HG03045 (cell line): ENCODE data around the gene SRPK2.
"Not testable (repeated sequence)": the region's sequence is repeated elsewhere in the genome, so short reads cannot be mapped to it uniquely, and the experiment has no call there.

Experiments used
- ATAC-seq: cut with Tn5 transposase; IDR thresholded peaks from one replicate; pipeline ENCODE4 v1.9.1; 2021; ENCODE audit warnings: mild to moderate bottlenecking, moderate library complexity; ENCODE audit not compliant: unreplicated experiment

Gene SRPK2

DNA sequence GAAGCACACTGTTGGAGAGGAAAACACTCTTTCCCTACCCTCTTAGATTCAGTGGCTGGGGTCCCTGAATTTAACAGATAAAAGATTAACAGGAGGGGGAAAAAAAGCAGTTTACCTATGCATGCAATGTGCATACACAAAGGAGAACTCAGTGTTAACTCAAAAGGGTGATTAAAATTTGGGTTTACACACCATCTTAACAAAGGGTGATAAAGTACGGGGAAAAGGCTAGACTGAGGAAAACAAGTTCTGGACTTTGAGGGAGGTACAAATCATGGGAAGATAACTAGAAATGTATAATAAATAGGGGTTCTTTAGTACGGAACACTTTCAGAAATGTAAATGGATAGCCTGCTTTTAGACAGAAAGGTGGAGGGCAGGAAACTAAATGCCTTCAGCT lies 83.1 kb downstream of the SRPK2 start:
- no peak for ATAC-seq

DNA sequence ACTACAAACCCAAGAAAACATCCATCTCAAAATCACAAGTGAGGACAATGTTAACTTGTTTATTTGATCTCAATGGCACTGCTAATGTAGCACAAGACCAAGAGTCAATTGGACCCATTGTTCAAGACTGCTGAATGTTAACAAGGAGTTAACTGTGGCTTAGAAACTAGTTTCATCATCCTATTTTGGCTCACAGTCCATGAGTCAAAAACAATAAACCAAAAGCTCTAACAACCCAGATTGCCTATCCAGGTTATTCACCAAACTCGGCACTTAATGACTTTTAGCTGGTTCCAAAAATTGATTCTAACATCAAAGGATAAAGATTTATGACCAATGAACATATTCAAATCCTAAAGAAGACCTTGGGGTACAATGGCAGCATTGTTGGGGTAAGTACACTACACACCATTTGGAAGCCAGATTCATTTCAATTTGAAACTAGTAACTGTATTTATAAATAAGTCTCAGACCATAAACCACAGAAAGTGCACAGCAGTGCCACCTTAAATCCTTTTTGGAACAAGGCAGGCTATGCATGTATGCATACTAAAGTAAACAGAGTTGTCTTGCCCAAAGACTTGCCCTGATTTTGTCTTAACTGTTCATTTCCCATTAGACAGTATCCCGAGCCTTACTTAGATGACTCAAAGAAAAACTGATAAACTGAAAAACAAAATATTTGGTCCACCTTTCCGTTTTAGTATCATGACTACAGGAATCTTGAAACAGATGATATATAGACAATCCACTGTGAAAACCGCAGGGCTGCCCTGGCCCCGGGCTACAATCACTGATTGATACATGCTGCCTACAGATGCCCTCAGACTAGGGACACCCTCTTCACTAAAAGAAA lies 84.5 kb downstream of the SRPK2 start:
- peak; percentile 78 for ATAC-seq

DNA sequence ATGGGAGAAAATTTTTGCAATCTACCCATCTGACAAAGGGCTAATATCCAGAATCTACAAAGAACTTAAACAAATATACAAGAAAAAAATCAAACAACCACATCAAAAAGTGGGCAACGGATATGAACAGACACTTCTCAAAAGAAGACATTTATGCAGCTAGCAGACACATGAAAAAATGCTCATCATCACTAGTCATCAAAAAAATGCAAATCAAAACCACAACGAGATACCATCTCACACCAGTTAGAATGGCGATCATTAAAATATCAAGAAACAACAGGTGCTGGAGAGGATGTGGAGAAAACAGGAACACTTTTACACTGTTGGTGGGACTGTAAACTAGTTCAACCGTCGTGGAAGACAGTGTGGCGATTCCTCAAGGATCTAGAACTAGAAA lies 88.1 kb downstream of the SRPK2 start:
- ATAC-seq: not testable (repeated sequence)

DNA sequence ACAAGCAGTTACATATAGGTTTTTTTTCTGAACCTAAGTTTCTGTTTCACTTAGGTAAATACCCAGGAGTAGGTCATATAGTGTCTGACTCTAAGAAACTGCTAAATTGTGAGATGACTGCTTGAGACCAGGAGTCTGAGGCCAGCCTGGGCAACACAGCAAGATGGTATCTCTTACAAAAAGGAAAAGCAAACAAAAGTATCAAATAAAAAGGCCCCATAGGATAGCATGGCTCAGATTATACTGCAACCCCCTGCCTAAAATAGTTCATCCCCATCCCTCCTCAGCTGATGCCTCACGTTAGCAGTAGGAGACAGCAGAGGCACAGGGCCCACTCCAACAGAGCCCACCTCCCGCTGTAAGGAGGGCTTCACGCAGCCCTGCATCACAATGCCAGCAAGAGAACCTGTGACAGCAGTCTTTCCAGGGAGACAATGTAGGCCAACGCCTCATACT lies 90.3 kb downstream of the SRPK2 start:
- peak; percentile 90 for ATAC-seq

DNA sequence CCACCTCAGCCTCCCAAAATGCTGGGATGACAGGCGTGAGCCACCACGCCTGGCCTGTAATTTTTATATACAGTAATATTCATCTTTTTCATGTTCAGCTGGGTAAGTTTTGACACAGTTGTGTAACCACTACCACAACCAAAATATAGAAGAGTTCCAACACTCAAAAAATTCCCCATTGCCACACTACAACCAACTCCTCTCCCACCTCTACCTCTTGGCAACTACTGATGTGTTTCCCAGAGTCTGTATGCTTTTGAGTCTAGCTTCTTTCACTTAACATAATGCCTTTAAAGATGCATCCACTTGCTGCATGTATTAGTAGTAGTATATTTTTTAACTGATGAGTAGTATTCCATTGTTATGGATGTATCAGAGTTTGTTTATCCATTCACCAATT lies 90.7 kb downstream of the SRPK2 start:
- ATAC-seq: peak; percentile 41

DNA sequence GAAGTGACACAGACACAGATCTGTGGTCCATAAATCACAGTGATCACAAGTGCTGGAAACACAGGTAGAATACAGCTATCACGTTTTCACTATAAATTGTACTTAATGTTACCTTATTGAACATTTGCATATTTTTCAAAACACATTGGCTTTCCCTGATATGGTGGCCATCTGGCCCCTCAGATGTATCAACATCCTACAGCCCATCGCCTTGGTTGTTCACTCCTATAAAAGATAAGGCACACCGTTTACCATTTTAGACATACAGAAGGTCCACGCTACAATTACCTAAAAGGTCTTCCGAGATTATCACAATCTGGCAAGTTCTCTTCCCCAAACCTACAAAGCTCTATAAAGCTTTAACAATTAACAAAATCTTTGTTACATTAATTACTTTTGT lies 91.4 kb downstream of the SRPK2 start:
- no peak for ATAC-seq

DNA sequence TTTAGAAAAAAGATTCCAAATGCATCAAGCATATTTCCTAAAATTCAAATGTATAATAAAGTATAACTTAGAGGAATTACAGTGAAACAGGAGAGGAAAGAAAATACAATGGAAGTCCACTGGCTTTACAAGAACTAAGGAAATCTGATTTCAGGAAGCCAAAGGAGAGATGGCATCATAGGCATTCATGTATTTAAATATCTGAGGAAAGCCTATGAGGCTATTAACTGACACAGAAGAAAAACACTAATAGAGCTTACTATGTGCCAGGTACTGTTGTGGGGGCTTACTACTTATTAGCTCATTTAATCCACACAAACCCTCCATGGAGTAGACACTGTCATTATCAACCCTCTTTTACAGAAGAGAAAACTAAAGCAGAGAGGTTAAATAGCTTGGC lies 92.2 kb downstream of the SRPK2 start:
- ATAC-seq: no peak

DNA sequence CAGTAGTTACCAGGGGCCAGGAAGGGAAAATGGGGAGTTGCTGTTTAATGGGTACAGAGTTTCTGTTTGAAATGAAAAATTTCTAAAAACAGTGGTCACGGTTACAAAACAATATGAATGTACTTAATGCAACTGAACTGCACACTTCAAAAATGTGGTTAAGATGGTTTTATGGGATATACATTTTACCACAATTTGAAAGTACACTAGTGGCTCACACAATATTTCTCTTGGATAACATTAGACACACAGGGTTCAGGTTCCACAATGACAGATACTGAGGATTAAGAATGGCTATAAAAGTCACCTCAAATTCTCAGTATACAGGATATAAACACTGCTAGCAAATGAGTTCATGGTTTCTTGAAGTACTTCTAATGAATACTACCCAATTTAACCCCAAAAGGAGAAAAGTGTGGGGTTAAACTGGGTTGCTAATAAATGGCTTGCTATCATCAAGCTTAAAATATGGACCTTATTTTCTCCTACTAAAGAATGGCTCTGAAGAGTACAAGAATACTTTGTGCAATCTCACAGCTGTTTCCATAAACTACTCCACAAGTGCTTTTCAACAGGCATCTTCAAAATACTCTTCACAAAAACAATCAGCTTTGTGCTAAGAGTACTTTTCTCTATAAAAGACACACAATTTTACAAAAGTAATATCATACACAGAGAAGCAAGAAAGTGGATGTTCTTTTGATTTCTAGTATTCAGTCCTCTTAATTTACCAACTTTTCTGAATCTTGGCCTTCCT lies 92.9 kb downstream of the SRPK2 start:
- ATAC-seq: no peak

DNA sequence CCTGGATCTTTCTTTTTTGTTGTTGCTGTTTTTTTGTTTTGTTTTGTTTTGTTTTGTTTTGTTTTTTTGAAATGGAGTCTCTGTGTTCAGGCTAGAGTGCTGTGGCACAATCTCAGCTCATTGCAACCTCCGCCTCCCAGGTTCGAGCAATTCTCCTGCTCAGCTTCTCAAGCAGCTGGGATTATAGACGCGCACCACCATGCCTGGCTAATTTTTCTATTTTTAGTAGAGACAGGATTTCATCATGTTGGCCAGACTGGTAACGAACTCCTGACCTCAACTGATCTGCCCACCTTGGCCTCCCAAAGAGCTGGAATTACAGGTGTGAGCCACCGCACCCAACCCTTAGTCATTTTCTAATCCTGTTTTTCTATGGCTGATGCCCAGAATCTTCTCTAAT lies 94.2 kb downstream of the SRPK2 start:
- not testable (repeated sequence) for ATAC-seq

DNA sequence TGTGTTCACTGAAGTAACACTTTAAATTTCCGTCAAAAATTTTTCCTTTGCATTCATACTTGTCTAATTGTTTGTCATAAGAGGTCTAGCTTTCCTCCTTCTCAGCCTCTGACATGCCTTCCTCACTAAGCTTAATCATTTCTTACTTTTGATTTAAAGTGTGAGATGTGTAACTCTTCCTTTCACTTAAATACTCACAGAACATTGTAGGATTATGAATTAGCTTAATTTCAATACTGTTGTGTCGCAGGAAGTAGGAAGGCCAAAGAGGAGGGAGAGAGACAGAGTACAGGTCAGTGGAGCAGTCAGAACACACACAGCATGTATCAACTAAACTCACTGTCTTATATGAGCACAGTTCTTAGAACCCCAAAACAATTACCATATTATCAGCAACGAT lies 99.0 kb downstream of the SRPK2 start:
- ATAC-seq: no peak

DNA sequence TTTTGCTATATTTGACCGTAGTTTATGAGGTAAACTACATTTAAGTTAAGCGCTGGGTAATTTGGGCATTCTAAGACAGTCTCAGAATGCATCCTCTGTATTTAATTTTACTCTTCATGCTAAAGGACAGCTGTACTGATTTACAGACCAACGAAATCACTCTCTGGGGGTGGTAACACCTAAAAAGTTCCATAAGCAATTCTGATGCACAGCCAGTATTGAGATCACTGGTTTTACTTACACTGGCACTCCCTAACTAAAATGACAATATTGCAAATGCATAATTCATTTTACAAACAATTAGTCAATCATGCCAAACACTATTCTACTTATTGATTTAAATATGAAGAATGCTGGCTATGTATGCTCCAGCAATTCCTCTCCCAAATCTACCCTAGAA lies 102.3 kb downstream of the SRPK2 start:
- ATAC-seq: no peak

DNA sequence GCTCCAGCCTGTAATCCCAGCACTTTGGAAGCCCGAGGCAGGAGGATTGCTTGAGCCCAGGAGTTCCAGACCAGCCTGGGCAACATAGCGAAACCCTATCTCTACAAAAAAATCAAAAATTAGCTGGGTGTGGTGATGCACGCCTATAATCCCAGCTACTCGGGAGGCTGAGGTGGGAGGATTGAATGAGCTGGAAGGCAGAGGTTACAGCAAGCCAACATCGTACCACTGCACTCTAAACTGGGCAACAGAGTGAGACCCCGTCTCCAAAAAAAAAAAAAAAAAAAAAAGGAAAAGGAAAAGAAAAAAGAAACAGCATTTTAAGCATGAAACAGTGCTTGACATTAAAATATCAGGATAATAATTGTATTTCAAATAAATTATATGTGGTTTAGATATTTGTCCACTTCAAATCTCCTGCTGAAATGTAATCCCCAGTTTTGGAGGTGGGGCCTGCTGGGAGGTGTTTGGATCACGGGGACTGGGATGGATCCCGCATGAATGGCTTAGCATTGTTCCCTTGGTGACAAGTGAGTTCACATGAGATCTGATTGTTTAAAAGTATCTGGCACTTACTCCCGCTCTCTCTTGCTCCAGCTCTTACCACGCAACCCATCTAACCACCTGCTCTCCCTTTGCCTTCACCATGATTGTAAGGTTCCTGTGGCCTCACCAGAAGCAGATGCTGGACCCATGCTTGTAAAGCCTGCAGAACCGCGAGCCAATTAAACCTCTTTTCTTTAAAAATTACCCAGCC lies 103.4 kb downstream of the SRPK2 start:
- no peak for ATAC-seq

DNA sequence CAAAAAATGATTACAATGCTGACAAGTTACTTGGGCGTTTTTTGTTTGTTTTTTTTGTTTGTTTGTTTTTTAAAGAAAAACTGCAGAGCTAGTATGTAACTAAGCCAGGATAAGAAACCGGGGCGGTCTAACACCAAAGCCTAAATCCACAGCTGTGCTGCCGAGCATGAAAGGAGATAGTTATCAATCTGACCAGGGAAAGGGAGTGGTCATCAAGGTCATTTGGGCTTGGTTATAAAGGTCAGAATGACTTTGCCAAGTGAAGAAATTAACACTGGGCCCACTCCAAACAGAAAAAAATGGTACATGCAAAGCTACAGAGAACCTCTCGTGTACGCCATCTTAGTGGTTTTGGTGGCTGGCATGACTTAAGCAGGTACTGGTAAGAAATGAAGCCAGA lies 104.7 kb downstream of the SRPK2 start:
- ATAC-seq: no peak

DNA sequence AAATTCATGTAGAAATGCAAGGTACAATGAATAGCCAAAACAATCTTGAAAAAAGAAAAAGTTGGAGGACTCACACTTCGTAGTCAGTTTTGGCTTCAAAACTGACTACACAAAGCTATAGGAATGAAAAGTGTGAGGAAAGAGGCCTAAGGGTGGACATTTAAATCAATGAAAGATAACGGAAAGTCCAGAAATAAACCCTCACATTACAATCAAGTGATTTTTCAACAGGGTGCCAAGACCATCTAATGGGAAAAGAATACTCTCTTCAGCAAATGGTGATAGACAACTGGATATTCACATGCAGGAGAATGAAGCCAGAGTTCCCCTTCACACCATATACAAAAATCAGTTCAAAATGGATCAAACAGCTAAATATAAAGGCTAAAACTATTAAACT lies 106.8 kb downstream of the SRPK2 start:
- no peak for ATAC-seq

DNA sequence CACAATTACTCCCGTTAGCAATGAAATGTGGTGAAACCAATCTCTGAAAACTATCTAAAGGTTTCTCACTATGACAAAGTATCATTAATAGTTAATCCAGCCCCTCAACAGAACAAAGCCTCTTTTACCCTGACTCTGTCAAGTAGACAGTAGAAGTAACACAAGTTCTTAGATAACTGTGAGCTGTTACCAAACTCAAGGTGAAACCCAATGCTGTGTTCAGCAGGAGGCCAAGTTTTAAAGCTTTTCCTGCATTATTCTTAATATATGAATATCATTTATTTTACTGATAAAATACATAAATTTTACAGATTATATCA lies 109.1 kb downstream of the SRPK2 start:
- ATAC-seq: no peak

DNA sequence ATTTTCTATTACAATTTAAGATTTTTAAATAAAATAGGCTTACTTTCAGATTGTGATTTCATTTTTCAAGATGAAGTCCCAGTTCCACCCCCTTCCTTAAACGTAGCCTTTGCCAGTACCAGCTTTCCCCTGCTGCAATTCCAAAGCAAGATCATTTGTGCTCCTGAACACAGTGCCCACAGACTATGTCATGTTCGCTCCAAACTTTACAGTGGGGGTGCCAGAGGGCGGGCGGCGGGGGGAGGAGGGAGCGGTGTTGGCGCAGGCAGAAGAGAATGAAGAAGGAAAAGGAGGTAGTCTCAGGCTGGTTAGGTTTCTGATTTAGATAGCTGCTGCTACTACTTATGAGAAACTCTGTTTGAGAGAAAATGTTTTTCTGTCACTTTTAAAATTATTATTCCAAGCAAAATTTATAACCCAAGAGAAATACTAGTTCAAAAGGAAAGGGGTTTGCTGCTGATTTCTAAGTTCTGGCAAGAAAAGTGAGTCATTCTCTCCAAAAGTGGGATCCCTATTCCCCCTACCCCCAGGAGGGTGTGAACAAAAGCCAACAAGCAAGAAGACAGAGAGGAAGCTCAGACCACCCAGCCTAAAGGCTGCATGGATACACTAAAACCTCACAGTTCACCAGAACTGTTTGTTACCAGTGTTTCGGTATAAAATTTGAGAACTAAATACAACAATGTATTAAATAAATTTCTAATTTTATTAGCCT lies 109.6 kb downstream of the SRPK2 start:
- ATAC-seq: no peak

DNA sequence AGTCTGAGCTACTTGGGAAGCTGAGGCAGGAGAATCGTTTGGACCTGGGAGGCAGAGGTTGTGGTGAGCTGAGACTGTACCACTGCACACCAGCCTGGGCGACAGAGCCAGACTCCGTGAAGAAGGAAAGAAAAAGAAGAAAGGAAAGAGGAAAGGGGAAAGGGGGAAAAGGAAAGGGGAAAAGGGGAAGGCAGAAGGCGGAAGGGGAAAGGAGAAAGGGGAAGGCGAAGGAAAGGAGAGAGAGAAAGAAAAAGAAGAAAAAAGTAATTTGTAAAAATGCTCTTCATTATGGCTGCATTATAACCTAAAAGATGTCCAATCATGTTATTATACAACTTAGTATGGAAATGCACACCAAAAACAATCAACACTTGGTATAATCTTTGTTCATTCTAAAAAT lies 110.2 kb downstream of the SRPK2 start:
- ATAC-seq: no peak

DNA sequence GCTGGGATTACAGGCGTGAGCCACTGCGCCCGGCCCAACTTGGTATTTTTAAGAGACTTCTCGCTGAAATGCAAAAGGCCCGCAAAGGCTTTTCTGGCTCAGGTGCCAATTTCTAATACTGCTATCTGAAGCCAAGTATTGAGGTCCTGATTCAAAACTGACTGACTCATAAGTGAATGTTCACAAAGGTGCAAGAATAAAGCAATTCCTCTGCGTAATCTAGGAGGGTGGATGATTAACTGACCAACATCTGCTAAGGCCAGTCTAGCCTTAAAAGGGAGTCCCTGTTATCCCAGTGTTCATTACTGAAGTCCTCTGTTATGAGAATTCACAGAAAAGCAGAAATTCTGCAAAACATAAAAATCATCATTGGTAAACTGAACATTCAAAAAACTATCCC lies 111.4 kb downstream of the SRPK2 start:
- no peak for ATAC-seq

DNA sequence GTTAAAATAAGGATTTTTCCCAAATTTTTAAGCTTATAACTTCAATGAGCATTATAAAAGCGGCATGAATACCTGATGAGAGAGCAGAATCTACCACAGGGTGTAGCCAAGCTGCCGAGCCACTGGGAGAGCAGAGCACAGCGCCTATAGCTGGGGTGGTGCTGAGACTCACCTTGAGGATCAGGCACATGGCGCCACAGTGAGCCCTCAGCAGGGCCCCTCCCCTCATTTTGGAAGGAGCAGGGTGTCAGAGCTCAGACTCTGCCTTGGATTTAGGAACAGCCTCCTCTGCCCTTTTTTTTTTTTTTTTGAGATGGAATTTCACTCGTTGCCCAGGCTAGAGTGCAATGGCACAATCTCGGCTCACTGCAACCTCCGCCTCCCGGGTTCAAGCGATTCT lies 118.6 kb downstream of the SRPK2 start:
- no peak for ATAC-seq

DNA sequence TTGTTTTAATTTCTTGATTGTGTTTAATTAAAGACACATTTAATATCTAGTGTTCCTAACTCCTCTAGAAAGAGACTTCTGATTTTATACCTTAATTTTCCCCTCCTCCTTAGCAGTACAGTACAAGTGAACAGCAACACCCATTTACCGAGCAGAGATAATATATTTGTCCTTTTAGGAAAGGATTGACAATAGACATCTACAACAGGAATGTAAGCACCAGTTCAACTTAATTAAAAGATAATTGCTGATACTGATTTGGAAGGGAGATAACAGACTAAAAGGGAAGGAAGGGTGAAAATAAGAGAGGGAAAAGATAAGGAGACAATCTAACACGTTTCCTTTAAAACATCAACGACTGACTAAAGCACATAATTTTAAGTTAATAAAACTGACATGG lies 119.3 kb downstream of the SRPK2 start:
- ATAC-seq: peak; percentile 22
